ENCODE data around the gene TECRL. TPM values are rescaled to one million over a fixed set of nuclear protein-coding genes. Genes with fewer than 3 reads are reported as not detected.

The TECRL gene
- total RNA-seq, 1 donor from 2014 or later, result not detected

- H3K27ac ChIP-seq, result no peak overlapping the region
- no peak for DNase-seq (ENCODE audit: low spot score in 2 of 2)
These were observed 3.5 kb downstream of the TECRL start for GRCh38 chr4:64405761-64406160.

GRCh38 chr4:64402684-64403083 is 6.6 kb downstream of the TECRL start:
- H3K4me3 ChIP-seq, result no peak overlapping the region
- no peak for DNase-seq (ENCODE audit: low spot score in 2 of 2)
- TF ChIP-seq CTCF (IDR thresholded peaks at IDR 0.05), result no peak
- no peaks in the 10 kb centered on the region for H3K36me3 ChIP-seq
- H3K27me3 ChIP-seq, result no peaks in the 10 kb centered on the region
- intact Hi-C loops (cut with DNase I), result no loop called here
- H3K4me1 ChIP-seq, result no peaks in the 10 kb centered on the region
- H3K27ac ChIP-seq, result no peak overlapping the region
- H3K9me3 ChIP-seq, result no peaks in the 10 kb centered on the region

More at GRCh38 chr4:64405761-64406160, 3.5 kb downstream of the TECRL start:
- no peaks in the 10 kb centered on the region for H3K9me3 ChIP-seq
- no peaks in the 10 kb centered on the region for H3K36me3 ChIP-seq
- H3K4me1 ChIP-seq, result no peaks in the 10 kb centered on the region
- intact Hi-C loops (cut with DNase I), result no loop called here
- no peak for TF ChIP-seq CTCF (IDR thresholded peaks at IDR 0.05)
- no peak overlapping the region for H3K4me3 ChIP-seq
- no peaks in the 10 kb centered on the region for H3K27me3 ChIP-seq

- intact Hi-C loops (cut with DNase I), result no loop called here
- TF ChIP-seq CTCF (IDR thresholded peaks at IDR 0.05), result no peak
- Histone ChIP-seq H3K27me3 (no peaks in the 10 kb centered on the region), H3K36me3 (no peaks in the 10 kb centered on the region), H3K27ac (no peak overlapping the region), H3K4me3 (no peak overlapping the region), H3K9me3 (no peaks in the 10 kb centered on the region), H3K4me1 (no peaks in the 10 kb centered on the region)
- no peak for DNase-seq (ENCODE audit: low spot score in 2 of 2)
These were observed 9.7 kb downstream of the TECRL start for GRCh38 chr4:64399313-64400109.

- no peak for DNase-seq (ENCODE audit: low spot score in 2 of 2)
- Histone ChIP-seq H3K9me3 (no peaks in the 10 kb centered on the region), H3K27me3 (no peaks in the 10 kb centered on the region), H3K27ac (no peak overlapping the region), H3K4me1 (no peaks in the 10 kb centered on the region), H3K4me3 (no peak overlapping the region), H3K36me3 (no peaks in the 10 kb centered on the region)
- no peak for TF ChIP-seq CTCF (IDR thresholded peaks at IDR 0.05)
- intact Hi-C loops (cut with DNase I), result no loop called here
These were observed 14.8 kb downstream of the TECRL start for GRCh38 chr4:64394469-64394868.

GRCh38 chr4:64388252-64388651 is 21.0 kb downstream of the TECRL start:
- Histone ChIP-seq H3K27me3 (no peaks in the 10 kb centered on the region), H3K27ac (no peak overlapping the region), H3K4me3 (no peak overlapping the region), H3K36me3 (no peaks in the 10 kb centered on the region), H3K9me3 (no peaks in the 10 kb centered on the region), H3K4me1 (no peaks in the 10 kb centered on the region)
- DNase-seq (ENCODE audit: low spot score in 2 of 2), result no peak
- TF ChIP-seq CTCF (IDR thresholded peaks at IDR 0.05), result no peak
- intact Hi-C loops (cut with DNase I), result no loop called here

All from ascending aorta (tissue), 2 donors.